ENCODE measurements around the gene FOXE3. TPM values are rescaled to one million over a fixed set of nuclear protein-coding genes. Genes with fewer than 3 reads are reported as not detected.

Gene FOXE3
- total RNA-seq, 4 donors from 2014 or later = not detected

DNA sequence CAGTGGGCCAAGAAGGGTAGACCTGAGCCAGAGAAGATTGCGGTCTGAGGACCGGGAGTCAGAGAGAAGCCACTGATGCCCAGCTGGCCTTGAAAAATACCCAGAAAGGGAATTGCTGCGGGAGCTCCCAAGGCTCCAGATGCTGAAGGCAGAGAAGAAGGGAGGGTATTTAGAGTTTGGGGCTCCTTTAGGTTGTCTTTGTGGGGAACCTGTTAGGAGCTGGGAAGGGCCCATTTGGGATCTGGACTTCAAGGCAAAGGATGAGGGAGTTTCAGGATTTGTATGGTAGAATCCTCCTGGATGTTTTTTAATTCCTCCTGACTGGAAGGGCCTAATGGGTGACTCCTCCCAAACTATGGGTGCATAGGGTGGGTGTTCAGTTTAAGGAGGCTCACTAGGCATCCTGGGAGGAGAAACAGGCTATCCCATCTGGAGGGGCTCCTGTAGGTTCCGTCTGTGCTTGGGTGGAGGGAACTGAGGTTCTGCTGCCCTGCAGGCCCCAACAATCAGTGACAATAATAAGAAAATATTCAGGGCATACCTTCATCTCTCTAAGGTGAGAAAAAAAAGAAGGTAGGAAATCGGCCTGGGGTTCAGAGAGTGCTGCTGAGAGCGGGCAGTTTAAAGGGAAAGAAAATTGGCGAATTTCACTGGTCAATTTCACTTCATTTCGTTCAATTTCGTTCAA, 26.9 kb downstream of the FOXE3 start:
- DNase-seq (ENCODE audit: low spot score) = no peak
- TF ChIP-seq, protein P1, sequence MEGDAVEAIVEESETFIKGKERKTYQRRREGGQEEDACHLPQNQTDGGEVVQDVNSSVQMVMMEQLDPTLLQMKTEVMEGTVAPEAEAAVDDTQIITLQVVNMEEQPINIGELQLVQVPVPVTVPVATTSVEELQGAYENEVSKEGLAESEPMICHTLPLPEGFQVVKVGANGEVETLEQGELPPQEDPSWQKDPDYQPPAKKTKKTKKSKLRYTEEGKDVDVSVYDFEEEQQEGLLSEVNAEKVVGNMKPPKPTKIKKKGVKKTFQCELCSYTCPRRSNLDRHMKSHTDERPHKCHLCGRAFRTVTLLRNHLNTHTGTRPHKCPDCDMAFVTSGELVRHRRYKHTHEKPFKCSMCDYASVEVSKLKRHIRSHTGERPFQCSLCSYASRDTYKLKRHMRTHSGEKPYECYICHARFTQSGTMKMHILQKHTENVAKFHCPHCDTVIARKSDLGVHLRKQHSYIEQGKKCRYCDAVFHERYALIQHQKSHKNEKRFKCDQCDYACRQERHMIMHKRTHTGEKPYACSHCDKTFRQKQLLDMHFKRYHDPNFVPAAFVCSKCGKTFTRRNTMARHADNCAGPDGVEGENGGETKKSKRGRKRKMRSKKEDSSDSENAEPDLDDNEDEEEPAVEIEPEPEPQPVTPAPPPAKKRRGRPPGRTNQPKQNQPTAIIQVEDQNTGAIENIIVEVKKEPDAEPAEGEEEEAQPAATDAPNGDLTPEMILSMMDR (IDR thresholded peaks at IDR 0.05) = no peak
- no peak for ATAC-seq (ENCODE audit: low FRiP score)

DNA sequence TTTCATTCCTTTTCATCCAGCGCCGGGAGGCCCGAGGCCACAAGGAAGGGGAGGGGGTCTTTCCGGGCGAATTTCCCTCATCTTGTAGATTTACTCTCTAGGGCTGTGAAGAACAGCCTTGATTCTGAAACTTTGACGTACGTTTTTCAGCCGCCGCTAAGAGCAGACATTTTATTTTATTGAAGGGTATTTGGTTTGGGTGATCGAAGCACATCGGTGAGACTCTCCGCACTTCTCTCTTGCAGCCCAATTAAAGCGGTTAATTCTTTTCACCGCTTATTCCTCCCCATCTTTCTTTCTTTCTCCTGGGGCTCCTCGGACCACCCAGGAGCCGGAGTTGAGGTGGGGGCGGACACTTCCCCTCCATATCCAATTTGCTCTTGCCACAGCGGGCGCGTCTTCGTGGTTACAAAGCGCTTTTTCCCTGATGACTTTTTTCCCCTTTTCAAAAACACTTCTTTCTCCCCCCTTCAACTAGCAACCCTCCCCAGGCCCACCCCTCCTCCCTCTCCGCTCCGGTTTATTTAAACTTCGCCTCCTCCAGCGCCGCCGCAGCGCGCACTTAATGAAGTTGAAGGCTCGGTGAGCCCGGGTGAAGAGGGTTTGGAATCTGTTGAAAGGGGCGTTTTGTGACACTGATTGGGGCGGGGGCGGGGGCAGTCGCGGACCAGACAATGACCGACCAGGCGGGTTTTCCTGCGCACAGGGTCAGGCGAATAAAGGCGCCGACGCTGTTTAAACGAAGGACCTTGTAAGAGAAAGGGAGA, 27.6 kb downstream of the FOXE3 start:
- DNase-seq (ENCODE audit: low spot score) = no peak
- no peak for ATAC-seq (ENCODE audit: low FRiP score)
- TF ChIP-seq, protein P1 (IDR thresholded peaks at IDR 0.05) = no peak

DNA sequence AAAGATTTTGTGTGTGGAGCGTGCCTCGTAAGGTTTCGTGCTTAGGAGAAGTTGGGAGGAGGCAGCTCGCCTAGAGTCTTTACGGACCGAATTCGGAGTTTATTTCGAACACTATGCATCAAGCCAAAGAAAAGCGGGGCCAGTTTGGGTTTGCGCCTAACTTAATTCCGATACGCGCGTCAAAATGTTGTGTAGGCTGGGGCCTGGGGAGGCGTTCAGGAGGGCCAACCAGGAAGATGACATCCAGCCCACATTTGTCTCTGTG, 28.1 kb downstream of the FOXE3 start:
- TF ChIP-seq, protein P1 (IDR thresholded peaks at IDR 0.05) = no peak
- no peak for ATAC-seq (ENCODE audit: low FRiP score)
- no peak for DNase-seq (ENCODE audit: low spot score)

DNA sequence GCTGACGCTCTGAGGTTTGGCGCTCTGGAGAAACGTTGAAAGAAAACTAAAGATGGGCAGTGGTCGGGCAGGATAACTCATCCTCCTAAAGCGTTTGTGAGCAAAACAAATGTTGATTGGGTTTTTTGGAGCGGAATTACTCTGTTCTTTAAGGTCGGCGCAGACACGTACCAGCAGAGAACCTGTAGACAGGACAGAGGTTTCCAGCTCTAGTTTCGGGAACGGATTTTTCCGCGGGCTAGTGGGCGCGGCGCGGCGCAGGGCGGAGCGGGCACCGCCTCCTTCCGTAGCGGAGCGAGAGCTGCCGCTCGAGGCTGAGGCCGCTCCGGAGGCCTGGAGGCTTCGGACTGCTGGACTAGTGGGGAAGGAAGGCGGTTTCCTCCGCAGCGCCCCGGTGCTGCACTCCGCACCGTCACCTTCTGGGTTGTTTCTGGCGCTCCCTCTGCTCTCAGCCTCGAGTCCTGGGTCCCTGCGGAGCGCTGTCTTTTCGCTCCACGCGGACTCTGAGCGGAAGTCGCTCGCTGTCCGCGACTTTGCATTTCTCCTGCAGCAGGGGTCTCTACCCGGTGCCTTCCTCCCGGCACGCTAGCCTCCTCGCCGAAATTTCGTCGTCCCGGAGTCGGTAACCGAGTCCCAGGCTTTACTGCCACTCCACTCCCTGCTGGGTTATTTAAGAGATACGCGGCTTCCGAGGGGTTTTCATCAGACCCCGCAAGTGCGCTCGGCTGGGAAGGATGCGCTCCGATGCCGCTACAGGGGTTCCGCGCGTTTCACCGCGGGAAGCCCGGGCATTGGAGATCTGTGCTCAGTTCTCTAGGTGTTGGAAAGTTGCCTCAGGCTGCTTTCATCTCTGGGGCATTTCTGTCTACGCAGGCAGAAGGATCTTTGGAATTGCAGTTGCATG, 28.7 kb downstream of the FOXE3 start:
- DNase-seq (ENCODE audit: low spot score) (no peak), ATAC-seq (ENCODE audit: low FRiP score) (peak; percentile 49)
- TF ChIP-seq, protein P1 (IDR thresholded peaks at IDR 0.05) = no peak

DNA sequence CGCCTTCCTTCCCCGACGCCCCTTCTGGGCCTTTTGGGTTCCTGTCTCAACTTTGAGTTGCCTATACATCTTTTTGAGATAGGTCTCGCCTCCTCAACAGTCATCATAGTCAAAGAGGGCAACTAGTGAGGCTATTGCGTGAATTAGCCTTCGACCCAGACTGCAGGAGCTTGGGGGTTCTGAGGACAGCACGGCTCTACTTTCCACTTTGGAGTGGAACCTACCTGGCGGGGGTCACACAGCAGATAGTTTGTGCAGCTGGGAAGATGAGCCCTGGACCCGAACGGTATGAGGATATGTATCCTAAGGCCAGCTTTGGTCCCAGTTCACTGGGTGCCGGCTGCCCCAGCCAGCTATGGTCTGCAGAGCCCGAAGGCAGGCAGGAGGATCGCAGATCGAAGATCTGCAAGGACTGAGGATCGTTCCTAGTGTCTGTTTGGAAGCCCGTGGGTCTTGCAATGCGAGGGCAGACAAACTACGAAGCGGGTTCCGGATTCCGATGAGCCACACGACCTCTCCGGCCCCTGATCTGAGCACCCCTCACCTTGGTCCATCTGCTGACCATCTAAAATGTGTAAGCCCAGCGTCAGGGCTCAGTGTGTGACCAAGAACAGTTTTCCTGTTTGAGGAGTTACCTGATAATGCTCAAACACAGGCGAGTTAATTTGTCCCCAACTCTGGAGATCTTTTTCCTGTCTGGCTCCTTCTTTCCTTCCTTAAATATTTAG, 29.9 kb downstream of the FOXE3 start:
- TF ChIP-seq, protein P1 (IDR thresholded peaks at IDR 0.05) = no peak
- ATAC-seq (ENCODE audit: low FRiP score) (no peak), DNase-seq (ENCODE audit: low spot score) (no peak)

DNA sequence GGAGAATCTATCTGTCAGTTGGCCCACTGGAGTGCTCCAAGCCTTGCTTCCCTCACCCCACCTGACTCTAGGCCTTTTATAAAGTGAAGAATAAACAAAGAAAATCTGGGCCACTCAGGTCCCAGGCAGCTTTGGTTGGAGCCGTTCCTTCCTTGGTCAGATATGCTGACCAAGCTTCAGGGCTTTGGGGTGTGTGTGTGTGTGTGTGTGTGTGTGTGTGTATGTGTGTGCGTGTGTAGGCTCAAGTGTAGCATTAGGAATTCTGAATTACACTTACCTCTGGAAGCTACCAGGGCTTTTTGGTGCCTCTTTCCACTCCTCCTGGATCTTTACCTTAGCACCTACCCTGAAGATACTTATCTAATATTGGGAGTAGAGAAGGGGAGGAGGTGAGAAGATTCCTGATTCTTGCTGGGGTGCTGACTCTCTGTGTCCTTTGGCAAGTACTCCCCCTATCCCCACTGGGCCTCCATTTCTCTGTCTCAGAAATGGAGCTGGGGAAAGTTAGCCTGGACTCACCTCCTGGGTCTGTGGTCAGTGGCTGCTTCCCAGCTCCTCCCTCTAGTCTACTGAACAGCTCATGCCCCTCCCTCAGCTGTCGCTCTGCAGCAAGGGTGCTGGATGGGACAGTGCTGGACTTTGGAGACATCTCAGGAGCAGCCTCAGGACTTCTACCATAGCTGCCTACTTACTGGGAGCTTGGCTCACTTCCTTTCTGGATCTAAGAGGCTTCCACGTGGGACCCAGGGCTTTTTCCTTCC, 32.6 kb downstream of the FOXE3 start:
- TF ChIP-seq, protein P1 (IDR thresholded peaks at IDR 0.05) = no peak
- no peak for ATAC-seq (ENCODE audit: low FRiP score)
- no peak for DNase-seq (ENCODE audit: low spot score)
